NCI-H1436 (cell line): ENCODE measurements around the gene ELP6.
"Not testable (repeated sequence)": the region's sequence is repeated elsewhere in the genome, so short reads cannot be mapped to it uniquely, and the experiment has no call there.

Experiments
- DNase-seq: peaks from one replicate; lab custom pipeline; 2025; lab: John Stamatoyannopoulos, UW

Gene ELP6

DNA sequence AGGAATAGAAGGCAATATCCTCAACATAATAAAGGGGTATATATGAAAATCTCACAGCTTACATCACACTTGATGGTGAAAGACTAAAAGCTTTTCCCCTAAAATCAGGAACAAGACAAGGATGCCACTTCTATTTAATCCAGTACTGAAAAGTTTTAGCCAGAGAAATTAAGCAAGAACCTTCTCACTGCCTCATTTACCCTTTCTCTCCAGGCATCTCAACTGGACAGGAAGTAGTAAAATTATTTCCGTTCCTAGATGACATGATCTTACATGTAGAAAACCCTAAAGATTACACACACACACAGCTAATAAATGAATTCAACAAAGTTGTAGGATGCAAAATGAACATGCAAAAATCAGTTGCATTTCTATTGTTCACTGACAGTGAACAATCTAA lies 48.9 kb downstream of the ELP6 start:
- DNase-seq: no peak

- DNase-seq: not testable (repeated sequence)
These were observed 53.9 kb downstream of the ELP6 start for GRCh38 chr3:47459534-47460085.

DNA sequence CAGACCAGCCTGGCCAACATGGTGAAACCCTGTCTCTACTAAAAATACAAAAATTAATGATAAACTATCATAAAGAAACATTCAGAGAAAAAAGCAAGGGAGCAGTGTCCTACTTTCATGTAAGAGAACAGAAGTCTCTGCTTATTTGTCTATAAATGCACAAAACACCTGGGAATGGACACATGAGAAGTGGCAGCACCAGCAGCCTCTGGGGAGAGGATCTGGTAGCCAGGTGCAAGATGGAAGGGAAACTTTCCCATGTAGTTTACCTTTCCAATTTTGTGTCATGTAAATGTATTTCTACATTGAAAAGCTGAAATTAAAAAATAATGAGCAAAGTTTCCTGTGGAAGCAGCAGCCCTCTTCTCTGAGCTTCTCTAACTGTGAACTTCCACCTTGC lies 56.5 kb downstream of the ELP6 start:
- DNase-seq: no peak

DNA sequence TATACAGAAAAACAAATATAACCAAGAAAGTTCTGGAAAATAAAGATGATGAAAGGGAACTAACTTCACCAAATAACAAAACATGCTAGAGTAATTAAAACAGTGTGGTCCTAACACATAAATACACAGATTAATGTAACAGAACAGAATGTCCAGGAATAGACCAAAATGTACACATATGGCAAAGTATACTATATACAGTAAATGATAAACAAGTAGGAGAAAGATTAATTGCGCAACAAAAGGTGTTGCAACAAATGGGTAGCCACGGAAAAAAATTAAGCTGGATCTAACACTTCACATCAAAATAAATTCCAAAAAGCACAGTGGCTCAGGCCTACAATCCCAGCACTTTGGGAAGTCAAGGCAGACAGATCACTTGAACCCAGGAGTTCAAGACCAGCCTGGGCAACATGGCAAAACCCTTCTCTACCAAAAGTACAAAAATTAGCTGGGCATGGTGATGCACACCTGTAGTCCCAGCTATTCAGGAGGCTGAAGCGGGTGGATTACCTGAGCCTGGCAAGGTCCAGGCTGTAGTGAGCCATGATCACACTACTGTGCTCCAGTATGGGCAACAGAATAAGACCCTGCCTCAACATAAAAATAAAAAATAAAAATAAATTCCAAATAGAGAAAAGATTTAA lies 57.6 kb downstream of the ELP6 start:
- no peak for DNase-seq

- DNase-seq: no peak
These were observed 60.9 kb downstream of the ELP6 start for GRCh38 chr3:47452453-47453215.
